ENCODE data around the gene EPOP.

EPOP gene

DNA sequence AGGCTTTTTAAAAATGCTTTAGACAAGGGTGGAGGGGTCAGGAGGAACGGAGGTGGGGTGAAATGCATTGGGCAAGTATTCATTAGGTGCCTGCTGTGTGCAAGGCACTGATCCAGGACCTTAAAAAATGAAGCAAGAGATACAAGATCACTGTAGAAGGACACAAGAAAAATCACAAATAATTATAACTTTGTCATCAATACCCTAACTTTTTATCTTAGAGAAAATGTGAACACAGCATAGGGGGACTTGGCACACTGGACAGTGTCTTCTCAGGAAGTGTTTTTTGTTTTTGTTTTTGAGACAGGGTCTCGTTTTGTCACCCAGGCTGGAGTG, 7.0 kb downstream of the EPOP start:
- Histone ChIP-seq H3K9me2 (replicated peaks; ENCODE audit: low read depth, low read length) (no peaks in the 10 kb centered on the region), H3K79me2 (ENCODE audit: insufficient read depth, low read length) (no peaks in the 10 kb centered on the region; the same call in 1 of the 2 replicates), H3K4me3 (ENCODE audit: low read length, poor library complexity, severe bottlenecking) (no peak overlapping the region), H3F3A (ENCODE audit: low read depth) (no peaks in the 10 kb centered on the region), H3K9ac (ENCODE audit: low read depth, low read length, poor library complexity, severe bottlenecking) (no peak overlapping the region), H4K20me1 (ENCODE audit: insufficient read depth, low read length, poor library complexity, severe bottlenecking) (peaks cover 9% of the 10 kb centered on the region), H3K27me3 (ENCODE audit: insufficient read depth, low read length, poor library complexity, severe bottlenecking) (no peaks in the 10 kb centered on the region), H3K4me1 (ENCODE audit: insufficient read depth, low read length, poor library complexity, severe bottlenecking) (peaks cover 6% of the 10 kb centered on the region), H2AFZ (ENCODE audit: low read length) (no peak overlapping the region), H3K4me2 (ENCODE audit: low read depth, low read length, poor library complexity, severe bottlenecking) (no peak overlapping the region), H3K36me3 (ENCODE audit: insufficient read depth, low read length) (no peaks in the 10 kb centered on the region), H3K9me3 (ENCODE audit: insufficient read depth, low read depth, low read length) (no peaks in the 10 kb centered on the region)
- no peak for TF ChIP-seq EZH2phosphoT487 (IDR thresholded peaks at IDR 0.05; ENCODE audit: borderline replicate concordance)
- no peak for TF ChIP-seq CTCF (conservative IDR thresholded peaks at IDR 0.05; ENCODE audit: low read length)

DNA sequence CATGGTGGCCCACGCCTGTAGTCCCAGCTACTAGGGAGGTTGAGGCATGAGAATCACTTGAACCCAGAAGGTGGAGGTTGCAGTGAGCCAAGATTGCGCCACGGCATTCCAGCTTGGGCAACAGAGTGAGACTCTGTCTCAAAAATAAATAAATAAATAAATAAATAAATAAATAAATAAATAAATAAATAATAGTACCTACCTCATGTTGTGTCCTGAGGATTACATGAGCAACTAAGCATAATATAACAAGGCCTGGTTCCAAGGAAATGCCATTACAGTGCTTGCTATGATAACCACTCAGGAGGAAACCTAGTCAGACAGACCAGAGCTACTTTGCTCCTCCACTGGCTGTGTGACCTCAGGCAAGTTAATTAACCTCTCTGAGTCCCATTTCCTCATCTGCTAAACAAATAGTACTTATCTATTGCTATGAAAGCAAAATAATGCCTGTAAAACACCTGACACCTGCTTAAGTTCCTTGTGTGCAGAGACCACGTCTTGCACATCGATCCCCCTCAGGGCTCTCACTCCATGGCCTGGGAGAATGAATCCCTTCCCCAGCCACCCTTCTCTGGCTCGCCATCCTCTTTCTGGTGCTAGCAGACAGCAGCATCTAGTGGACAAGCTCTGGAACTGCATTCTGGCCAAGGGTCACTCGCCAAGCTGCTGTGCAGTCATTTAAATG, 7.5 kb downstream of the EPOP start:
- H3F3A ChIP-seq (ENCODE audit: low read depth), result no peaks in the 10 kb centered on the region
- peaks cover 4% of the 10 kb centered on the region for H4K20me1 ChIP-seq (ENCODE audit: insufficient read depth, low read length, poor library complexity, severe bottlenecking)
- peaks cover under 1% of the 10 kb centered on the region for H3K4me1 ChIP-seq (ENCODE audit: insufficient read depth, low read length, poor library complexity, severe bottlenecking)
- no peaks in the 10 kb centered on the region for H3K79me2 ChIP-seq (ENCODE audit: insufficient read depth, low read length)
- no peaks in the 10 kb centered on the region for H3K9me2 ChIP-seq (replicated peaks; ENCODE audit: low read depth, low read length)
- TF ChIP-seq EZH2phosphoT487 (IDR thresholded peaks at IDR 0.05; ENCODE audit: borderline replicate concordance), result no peak
- TF ChIP-seq CTCF (conservative IDR thresholded peaks at IDR 0.05; ENCODE audit: low read length), result peak; percentile 99
- no peaks in the 10 kb centered on the region for H3K9me3 ChIP-seq (ENCODE audit: insufficient read depth, low read depth, low read length)
- H3K4me2 ChIP-seq (ENCODE audit: low read depth, low read length, poor library complexity, severe bottlenecking), result no peak overlapping the region
- no peaks in the 10 kb centered on the region for H3K36me3 ChIP-seq (ENCODE audit: insufficient read depth, low read length)
- H2AFZ ChIP-seq (ENCODE audit: low read length), result no peak overlapping the region
- no peak overlapping the region for H3K4me3 ChIP-seq (ENCODE audit: low read length, poor library complexity, severe bottlenecking)
- H3K27me3 ChIP-seq (ENCODE audit: insufficient read depth, low read length, poor library complexity, severe bottlenecking), result no peaks in the 10 kb centered on the region
- H3K9ac ChIP-seq (ENCODE audit: low read depth, low read length, poor library complexity, severe bottlenecking), result no peak overlapping the region

- Histone ChIP-seq H3K9me2 (replicated peaks; ENCODE audit: low read depth, low read length) (no peaks in the 10 kb centered on the region), H4K20me1 (ENCODE audit: insufficient read depth, low read length, poor library complexity, severe bottlenecking) (no peaks in the 10 kb centered on the region), H3K27me3 (ENCODE audit: insufficient read depth, low read length, poor library complexity, severe bottlenecking) (no peaks in the 10 kb centered on the region), H3F3A (ENCODE audit: low read depth) (no peaks in the 10 kb centered on the region), H3K9me3 (ENCODE audit: insufficient read depth, low read depth, low read length) (no peaks in the 10 kb centered on the region), H3K4me3 (ENCODE audit: low read length, poor library complexity, severe bottlenecking) (no peak overlapping the region), H3K36me3 (ENCODE audit: insufficient read depth, low read length) (no peaks in the 10 kb centered on the region), H3K9ac (ENCODE audit: low read depth, low read length, poor library complexity, severe bottlenecking) (no peak overlapping the region), H3K4me1 (ENCODE audit: insufficient read depth, low read length, poor library complexity, severe bottlenecking) (peaks cover 2% of the 10 kb centered on the region), H3K79me2 (ENCODE audit: insufficient read depth, low read length) (no peaks in the 10 kb centered on the region), H2AFZ (ENCODE audit: low read length) (no peak overlapping the region), H3K4me2 (ENCODE audit: low read depth, low read length, poor library complexity, severe bottlenecking) (no peak overlapping the region)
- TF ChIP-seq CTCF (conservative IDR thresholded peaks at IDR 0.05; ENCODE audit: low read length) (no peak), EZH2phosphoT487 (IDR thresholded peaks at IDR 0.05; ENCODE audit: borderline replicate concordance) (no peak)
Observed at GRCh38 chr17:38663964-38664644, 10.7 kb downstream of the EPOP start.

All from Loucy (cell line).